Myocyte (in vitro differentiated cells): ENCODE results near the gene PLA2G2C. TPM values are rescaled to one million over a fixed set of nuclear protein-coding genes. Genes with fewer than 3 reads are reported as not detected.
"Not testable (repeated sequence)": the region's sequence is repeated elsewhere in the genome, so short reads cannot be mapped to it uniquely, and the experiment has no call there.

Source experiments
- DNase-seq: peaks from one replicate; pipeline ENCODE4 v3.0.0-alpha.2; 2012; ENCODE audit warnings: low read depth
- total RNA-seq: library from RNA; depleted of rRNA; stranded (reverse); fragments of >200 nt; gene quantifications from 2 replicates; pipeline ENCODE4 v1.2.3, GENCODE V29; 2014

The PLA2G2C gene
- total RNA-seq, 1 donor from 2014 or later: not detected

DNA sequence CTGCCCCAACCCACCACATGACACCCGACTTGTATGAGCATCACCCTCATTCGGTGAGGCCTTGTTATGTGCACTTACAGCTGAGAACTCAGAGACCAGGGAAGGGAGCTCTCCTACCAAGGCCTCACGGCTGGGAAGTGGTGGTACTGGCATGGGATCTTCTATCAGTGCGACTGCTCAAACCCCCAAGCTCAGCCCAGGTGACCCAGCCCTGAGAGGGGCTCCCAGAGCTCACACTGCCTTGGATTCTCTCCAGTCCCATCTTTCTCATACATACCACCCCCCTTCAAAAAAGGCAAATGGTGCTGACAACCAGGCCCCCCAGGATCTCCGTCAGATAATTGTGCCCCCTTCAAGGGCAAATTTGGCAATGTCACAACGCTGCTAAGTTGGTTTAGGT lies 48.0 kb downstream of the PLA2G2C start:
- no peak for DNase-seq

DNA sequence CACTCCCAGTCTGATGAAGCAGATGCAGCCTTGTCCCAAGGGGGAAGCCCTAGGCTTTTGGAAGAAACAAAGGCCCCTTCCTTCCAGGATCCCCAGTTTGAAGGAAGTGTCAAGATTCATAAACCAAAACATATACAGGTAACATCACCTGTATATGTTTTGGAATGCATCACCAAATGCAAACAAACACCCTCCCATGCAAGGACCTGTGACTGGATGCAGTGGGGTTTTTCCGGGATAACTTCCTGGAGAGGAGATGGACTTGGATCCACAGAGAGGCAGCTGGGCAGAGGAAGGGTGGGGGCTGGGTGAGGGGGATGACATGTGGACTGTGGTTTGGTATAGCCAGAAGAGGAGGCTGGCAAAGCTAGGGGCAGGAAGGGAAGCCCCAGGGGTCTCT lies 48.7 kb downstream of the PLA2G2C start:
- no peak for DNase-seq

DNA sequence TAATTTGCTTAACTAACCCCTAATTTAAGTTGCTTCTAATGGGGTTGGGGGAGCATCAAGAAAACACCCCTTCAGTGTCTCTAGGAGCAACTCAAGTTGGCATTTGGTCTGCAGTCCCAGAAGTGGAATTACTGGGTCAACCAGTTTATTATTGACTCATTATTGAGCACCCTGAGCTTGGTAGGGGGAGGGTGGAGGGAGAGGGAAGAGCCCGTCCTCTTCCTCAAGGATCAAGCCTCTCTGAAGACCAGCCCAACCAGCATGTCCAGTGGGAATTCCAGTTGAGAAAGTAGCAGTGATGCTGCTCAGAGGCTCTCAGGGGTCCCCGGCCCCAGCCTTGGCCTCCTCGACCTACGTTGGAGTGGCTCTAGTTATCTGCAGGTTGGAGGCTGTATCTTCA lies 49.3 kb downstream of the PLA2G2C start:
- no peak for DNase-seq

- DNase-seq: no peak
These were observed 50.1 kb downstream of the PLA2G2C start for GRCh38 chr1:20136249-20136648.

DNA sequence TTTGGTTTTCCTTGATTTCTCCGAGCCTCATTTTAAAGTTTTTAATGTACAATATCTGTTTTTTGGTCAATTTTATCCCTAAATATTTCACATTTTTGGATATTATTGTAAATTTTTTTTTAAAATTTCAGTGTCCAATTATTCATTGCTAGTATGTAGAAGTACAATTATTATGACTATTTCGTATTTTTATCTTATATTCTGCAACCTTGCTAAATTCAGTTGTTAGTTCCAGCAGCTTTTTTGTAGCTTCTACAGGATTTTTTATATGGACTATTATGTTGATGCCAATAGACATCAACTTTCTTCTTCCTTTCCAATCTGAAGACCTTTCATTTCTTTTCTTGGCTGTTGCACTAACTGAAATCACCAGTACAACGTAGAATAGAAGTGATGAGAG lies 51.3 kb downstream of the PLA2G2C start:
- no peak for DNase-seq

DNA sequence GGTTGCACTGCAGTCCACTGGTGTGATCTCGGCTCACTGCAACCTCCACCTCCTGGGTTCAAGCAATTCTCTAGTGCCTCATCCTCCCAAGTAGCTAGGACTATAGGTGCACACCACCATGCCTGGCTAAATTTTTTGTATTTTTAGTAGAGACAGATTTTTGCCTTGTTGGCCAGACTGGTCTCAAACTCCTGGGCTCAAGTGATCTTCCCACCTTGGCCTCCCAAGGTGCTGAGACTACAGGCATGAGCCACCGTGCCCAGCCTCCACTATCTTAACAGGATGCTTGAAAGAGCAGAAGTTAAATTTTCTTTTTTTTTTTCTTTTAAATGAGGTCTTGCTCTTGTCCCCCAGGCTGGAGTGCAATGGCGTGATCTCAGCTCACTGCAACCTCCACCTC lies 55.8 kb downstream of the PLA2G2C start:
- not testable (repeated sequence) for DNase-seq

GRCh38 chr1:20126806-20127440 lies 59.4 kb downstream of the PLA2G2C start:
- no peak for DNase-seq

DNA sequence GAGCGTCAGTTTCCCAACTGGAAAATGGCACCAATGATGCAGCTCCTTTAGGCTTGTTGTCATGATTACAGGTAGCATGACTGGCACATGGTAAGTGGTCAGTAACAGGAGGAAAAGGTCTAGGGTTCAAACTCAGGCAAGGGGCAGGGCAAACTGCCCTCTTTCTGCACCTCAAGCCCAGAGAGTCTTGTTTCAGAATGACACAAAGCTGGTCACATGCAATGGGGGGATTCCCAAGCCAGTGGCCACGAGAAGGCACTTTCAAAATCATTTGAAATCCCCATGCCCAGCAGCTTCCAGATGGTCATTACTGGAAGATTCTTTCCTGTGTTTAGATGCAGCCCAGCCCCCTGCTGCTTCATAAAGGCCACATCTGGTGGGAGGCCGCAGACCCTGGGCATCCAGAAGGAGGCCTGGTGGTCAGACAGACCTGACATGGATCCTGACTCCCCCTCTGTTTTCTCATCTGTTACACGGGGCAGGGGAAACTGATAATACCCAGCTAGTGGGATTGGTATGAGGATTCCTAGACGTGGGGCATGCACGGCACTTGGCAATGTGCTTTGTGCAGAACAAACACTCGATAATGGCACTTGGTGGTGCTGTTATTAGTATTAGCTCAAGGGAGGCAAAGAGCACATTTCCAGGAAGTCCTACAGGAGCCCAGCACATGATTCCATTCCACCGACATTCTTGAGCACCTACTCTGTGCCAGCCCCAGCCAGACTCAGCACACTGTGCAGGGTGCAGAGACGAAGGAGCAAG lies 60.1 kb downstream of the PLA2G2C start:
- no peak for DNase-seq

DNA sequence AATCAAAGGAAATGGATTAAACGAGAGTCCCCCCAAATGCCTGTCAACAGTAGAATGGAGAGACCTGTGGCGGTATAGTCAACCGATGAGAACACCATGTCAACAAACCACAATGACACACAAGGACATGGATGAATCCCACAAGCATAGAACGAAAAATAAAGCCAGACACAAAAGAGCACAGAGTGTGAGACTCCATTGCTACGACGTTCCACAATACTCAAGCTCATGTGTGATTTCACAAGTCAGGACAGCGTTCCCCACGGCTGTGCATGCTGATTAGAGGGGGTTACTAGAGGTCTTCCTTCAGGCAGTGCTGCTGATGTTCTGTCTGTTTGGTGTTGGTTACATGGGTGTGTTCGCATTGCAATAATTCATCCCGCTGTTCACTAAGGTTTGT lies 61.2 kb downstream of the PLA2G2C start:
- DNase-seq: no peak

- peak; percentile 70 for DNase-seq
These were observed 61.8 kb downstream of the PLA2G2C start for GRCh38 chr1:20124456-20125057.

GRCh38 chr1:20123722-20124455 lies 62.4 kb downstream of the PLA2G2C start:
- no peak for DNase-seq

GRCh38 chr1:20120796-20121195 lies 65.5 kb downstream of the PLA2G2C start:
- no peak for DNase-seq

DNA sequence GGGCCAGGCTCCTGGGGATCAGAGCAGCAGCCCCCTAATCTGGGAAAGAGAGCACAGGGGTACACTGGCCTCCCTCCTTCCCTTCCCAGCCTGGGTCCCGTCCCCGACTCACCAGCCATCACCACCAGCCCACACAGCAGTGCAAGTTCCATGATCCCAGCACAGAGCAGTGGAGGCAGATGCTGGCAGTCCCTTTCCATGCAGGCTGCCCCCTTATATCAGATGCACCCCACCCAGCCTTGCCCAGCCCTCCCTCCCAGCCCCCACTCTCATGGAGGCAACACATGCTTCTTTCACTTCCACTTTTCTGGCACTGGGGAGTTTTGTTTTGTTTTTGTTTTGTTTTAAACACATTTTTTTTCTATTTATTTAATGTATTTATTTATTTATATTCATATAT lies 67.0 kb downstream of the PLA2G2C start, which contains the start of gene PLA2G2D:
TSS of gene PLA2G2D (minus strand) at position 190 of the 400 bp plus-strand sequence. CDS start at position 152, 38 bp downstream.
- DNase-seq: no peak

DNA sequence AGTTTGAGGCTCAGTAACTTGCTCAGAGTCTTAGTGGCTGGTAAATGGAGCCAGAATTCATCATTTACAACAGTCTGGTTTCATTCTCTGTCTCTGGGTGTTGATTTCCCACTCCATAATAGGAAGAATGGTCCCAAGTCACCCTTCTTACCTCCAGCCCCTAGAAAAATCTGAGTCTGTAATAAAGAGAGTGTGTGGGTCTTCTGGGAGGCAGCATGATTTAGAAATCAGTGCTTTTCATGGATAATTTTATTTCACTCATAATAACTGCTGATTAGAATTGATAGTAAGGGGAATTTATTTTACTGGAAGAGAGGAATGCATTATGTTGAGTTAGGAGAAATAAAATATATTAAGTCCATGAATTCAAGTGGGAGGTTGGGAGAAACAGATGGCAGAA lies 69.1 kb downstream of the PLA2G2C start:
- no peak for DNase-seq

DNA sequence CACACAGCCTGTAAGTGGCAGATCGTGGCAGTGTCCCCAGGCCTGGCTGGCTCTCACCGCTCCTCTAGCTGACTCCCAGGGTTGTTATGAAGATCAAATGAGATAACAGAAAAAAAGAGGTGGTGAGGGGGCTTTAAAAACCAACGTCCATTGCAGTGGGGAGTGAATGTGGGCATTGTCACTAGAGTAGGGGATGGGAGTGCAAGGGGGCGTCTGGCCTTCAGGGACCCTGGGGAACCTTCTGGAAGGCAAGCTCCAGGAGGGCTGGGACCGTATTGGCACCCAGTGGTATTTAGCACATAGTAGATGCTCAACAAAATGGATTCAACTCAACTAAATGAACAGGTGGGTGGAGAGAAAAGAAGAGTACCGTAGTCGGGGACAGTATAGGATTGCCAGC lies 70.4 kb downstream of the PLA2G2C start:
- DNase-seq: no peak

- DNase-seq: no peak
These were observed 70.8 kb downstream of the PLA2G2C start for GRCh38 chr1:20115479-20115878.

GRCh38 chr1:20114021-20114648 lies 72.2 kb downstream of the PLA2G2C start:
- DNase-seq: no peak
